ENCODE data around the gene SOCS1. TPM values are rescaled to one million over a fixed set of nuclear protein-coding genes. Genes with fewer than 3 reads are reported as not detected.

Gene SOCS1
- total RNA-seq, 1 donor from 2014 or later: 161 TPM

- H3K9me3 Mint-ChIP-seq: no peaks in the 10 kb centered on the region
- no peak overlapping the region for H3K4me3 Mint-ChIP-seq
- peaks cover 13% of the 10 kb centered on the region for H3K27me3 Mint-ChIP-seq (ENCODE audit: insufficient read depth)
- no peak for DNase-seq (ENCODE audit: low spot score)
- intact Hi-C loops (cut with micrococcal nuclease): no loop called here
- H3K27ac Mint-ChIP-seq: no peak overlapping the region
- H3K4me1 Mint-ChIP-seq (ENCODE audit: low read depth): no peaks in the 10 kb centered on the region
- H3K36me3 Mint-ChIP-seq (ENCODE audit: low read depth): no peaks in the 10 kb centered on the region
These were observed 21.8 kb upstream of the SOCS1 start for GRCh38 chr16:11277607-11278337.

DNA sequence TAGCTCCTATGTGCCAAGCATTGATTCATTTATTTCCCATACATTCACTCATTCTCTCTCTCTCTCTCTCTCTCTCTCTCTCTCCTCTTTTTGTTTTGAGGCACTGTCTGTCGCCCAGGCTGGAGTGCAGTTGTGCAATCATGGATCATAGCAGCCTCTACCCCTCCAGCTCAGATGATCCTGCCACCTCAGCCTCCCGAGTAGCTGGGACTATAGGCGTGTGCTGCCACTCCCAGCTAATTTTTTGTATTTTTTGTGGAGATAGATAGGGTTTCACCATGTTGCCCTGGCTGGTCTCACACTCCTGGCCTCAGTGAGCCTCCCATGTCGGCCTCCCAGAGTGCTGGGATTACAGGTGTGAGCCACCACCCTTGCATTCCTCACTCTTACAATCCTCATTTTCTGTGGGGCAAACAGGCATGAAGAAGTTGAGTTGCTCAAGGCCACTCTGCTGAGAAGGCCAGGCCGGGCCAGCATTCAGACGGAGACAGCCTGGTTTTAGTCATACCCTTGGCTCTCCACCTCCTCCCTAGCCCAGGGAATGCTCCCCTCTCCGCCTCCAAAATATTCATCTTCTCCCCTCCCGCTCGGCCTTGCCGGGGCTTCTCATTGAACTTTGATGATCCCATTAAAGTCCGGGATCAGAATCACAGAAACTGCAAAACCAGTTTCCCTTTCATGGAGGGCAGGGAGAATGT, 21.0 kb upstream of the SOCS1 start:
- Mint-ChIP-seq H3K9me3 (no peaks in the 10 kb centered on the region), H3K36me3 (ENCODE audit: low read depth) (no peaks in the 10 kb centered on the region), H3K27me3 (ENCODE audit: insufficient read depth) (peaks cover 10% of the 10 kb centered on the region), H3K27ac (no peak overlapping the region), H3K4me3 (no peak overlapping the region), H3K4me1 (ENCODE audit: low read depth) (no peaks in the 10 kb centered on the region)
- no peak for DNase-seq (ENCODE audit: low spot score)
- intact Hi-C loops (cut with micrococcal nuclease): no loop called here

DNA sequence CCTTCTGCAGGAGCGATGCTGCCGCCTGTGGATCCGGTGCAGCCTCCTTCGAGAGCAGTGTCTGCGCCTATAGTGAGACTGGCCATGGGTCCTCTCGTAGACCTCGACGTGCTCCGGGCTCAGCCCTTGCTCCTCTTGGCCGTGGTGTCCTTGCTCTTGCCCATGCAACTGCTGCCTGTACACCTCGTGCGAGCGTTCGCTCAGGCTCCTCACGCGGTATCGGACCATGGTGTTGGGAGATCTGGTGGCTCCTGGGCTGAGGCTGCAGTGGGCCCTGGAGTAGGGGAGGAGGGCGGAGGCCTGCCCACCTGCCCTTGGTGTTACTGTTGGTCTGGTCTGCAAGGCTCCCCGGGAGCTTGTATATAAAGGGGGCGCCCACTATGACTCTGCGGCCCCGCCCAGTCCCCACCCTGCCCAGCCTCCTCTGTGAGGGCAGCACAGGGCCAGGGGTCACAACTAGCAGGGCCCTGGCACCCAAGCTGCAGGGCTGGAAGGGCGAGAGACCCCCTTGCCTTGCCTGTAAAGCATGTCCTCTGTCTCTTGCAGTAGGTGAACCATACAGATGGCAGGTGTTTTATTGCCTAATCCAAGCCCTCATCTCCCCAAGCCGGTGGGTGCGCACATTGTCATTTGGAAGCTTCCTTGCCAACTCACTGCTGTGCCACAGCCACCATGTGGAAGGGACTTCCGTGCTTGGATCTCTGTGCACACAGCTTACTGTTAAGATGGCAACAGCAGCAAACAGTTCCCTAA, 20.3 kb upstream of the SOCS1 start, which contains the start of gene PRM2:
TSS of gene PRM2 (minus strand) at position 338 of the 753 bp plus-strand sequence. CDS start at position 228, 110 bp downstream.
- DNase-seq (ENCODE audit: low spot score): no peak
- intact Hi-C loops (cut with micrococcal nuclease): no loop called here
- H3K4me3 Mint-ChIP-seq: no peak within 1 kb of the TSS
- H3K27me3 Mint-ChIP-seq (ENCODE audit: insufficient read depth): peaks cover 8% of the 10 kb centered on the region
- H3K36me3 Mint-ChIP-seq (ENCODE audit: low read depth): no peaks in the 10 kb centered on the region
- no peaks in the 10 kb centered on the region for H3K9me3 Mint-ChIP-seq
- no peaks in the 10 kb centered on the region for H3K4me1 Mint-ChIP-seq (ENCODE audit: low read depth)
- no peak within 1 kb of the TSS for H3K27ac Mint-ChIP-seq

- intact Hi-C loops (cut with micrococcal nuclease): no loop called here
- no peak overlapping the region for H3K27ac Mint-ChIP-seq
- no peak overlapping the region for H3K4me3 Mint-ChIP-seq
- H3K9me3 Mint-ChIP-seq: no peaks in the 10 kb centered on the region
- no peaks in the 10 kb centered on the region for H3K4me1 Mint-ChIP-seq (ENCODE audit: low read depth)
- no peak for DNase-seq (ENCODE audit: low spot score)
- H3K27me3 Mint-ChIP-seq (ENCODE audit: insufficient read depth): peaks cover 6% of the 10 kb centered on the region
- H3K36me3 Mint-ChIP-seq (ENCODE audit: low read depth): no peaks in the 10 kb centered on the region
These were observed 19.0 kb upstream of the SOCS1 start for GRCh38 chr16:11274964-11275363.

DNA sequence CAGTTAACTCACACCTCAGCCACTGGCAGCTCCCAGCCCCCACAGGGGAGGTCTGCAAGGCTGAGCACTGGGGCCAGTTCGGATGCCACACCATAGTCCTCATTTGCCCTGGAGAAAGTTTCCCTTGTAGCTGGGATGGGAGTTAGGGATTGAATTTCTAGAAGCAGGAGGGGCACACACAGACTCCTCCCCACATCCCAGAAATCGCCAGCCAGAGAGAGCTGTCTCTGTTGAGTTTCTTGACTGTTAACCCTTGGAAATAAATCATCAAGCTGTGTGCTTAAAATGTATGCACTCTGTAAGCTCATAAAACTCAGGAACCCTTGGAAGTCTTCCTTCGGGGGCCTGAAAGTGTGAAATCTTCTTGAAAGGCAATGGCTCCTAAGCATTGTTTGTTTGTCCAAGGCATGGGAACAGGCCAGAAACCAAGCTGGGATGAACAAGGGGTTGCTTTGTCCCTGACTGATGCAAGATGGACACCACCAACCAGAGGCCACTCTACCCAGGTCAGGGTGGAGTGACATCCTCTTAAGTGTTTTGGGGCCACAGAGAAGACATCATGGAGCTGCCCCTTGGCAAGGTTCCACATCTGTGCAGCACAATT, 17.8 kb upstream of the SOCS1 start:
- no peak for DNase-seq (ENCODE audit: low spot score)
- intact Hi-C loops (cut with micrococcal nuclease): no loop called here
- H3K27me3 Mint-ChIP-seq (ENCODE audit: insufficient read depth): peaks cover 5% of the 10 kb centered on the region
- no peaks in the 10 kb centered on the region for H3K9me3 Mint-ChIP-seq
- no peak overlapping the region for H3K4me3 Mint-ChIP-seq
- H3K36me3 Mint-ChIP-seq (ENCODE audit: low read depth): no peaks in the 10 kb centered on the region
- no peaks in the 10 kb centered on the region for H3K4me1 Mint-ChIP-seq (ENCODE audit: low read depth)
- H3K27ac Mint-ChIP-seq: no peak overlapping the region

DNA sequence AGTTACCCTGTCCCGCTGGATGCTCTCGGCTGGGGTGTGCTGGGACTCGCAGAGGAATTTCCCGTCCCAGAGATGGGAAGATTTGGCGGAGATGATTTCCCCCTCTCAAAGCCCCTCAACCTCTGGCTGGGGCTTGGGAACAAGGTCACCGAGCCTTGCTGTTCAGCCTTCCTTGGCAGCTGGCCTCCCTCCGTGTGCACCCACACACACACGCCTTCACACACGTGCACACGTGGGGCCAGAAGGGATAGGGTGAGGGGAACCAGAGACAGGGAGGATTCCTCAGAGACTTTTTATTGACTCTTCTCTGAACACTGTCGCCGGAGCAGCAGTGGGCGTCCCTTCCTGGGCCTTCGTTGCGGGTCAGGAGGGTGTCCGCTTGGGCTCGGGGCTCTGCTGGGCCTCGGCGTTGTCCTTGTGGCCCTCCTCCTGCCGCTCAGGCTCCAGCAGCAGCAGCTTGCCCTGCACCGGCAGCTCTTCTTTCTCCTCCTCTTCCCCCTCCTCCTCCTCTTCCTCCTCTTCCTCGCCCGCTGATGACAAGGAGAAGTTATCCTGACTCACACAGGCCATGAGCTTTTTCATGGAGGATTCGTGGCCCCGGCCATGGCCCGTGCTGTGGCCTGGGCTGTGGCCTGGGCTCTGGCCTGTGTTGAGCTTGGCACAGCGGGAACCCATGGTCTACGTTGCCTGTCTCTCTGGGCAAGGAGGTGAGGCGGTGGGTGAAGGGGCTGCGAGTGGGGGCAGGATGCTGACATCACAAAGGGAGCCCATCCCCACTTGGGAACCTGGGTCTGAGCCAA, 17.1 kb upstream of the SOCS1 start, which contains the start of gene PRM3:
TSS of gene PRM3 (minus strand) at position 709 of the 800 bp plus-strand sequence. CDS start at position 675, 34 bp downstream.
- Mint-ChIP-seq H3K36me3 (ENCODE audit: low read depth) (no peaks in the 10 kb centered on the region), H3K27me3 (ENCODE audit: insufficient read depth) (peaks cover 5% of the 10 kb centered on the region), H3K4me1 (ENCODE audit: low read depth) (no peaks in the 10 kb centered on the region), H3K4me3 (no peak within 1 kb of the TSS), H3K27ac (no peak within 1 kb of the TSS), H3K9me3 (no peaks in the 10 kb centered on the region)
- no peak for DNase-seq (ENCODE audit: low spot score)
- intact Hi-C loops (cut with micrococcal nuclease): no loop called here

DNA sequence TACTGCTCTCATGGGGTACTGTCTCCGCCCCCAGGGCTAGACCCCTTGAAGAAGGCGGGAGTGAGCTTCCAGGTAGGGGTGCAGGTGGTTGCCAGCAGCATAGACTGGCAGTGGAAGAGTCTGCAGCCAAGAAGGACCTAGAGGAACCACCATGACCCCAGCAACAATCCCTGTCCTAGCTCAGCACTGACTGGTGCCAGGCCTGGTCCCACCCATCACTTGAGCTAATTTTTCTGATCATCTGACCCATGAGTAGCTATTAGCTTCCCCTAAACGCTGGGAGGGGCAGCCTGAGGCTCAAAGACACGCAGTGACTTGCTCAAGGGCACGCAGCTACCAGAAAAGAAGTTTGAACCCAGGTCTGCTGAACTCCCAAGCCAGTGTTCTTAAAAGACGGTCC, 16.5 kb upstream of the SOCS1 start:
- Mint-ChIP-seq H3K36me3 (ENCODE audit: low read depth) (no peaks in the 10 kb centered on the region), H3K4me1 (ENCODE audit: low read depth) (no peaks in the 10 kb centered on the region), H3K9me3 (no peaks in the 10 kb centered on the region), H3K27me3 (ENCODE audit: insufficient read depth) (peaks cover 7% of the 10 kb centered on the region), H3K27ac (no peak overlapping the region), H3K4me3 (no peak overlapping the region)
- intact Hi-C loops (cut with micrococcal nuclease): no loop called here
- DNase-seq (ENCODE audit: low spot score): no peak

DNA sequence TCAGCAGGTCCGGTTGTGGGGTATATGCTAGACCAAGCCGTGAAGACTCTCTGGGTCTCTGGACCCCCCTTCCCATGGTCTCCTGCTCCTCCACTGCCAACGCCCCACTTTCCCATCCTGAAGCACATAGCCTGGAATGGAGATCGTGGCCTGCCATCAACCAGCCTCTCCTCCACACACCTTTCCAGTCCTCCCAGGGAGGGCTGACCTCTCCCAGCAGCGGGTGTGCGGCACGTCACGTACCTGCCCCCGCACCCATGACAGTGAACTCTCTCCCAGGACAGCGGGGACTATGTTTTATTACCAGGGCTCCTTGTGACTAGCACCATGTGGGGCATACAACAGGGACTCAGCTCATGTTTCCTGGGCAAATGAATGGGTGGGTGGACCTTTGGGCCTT, 15.6 kb upstream of the SOCS1 start:
- H3K27ac Mint-ChIP-seq: no peak overlapping the region
- no peaks in the 10 kb centered on the region for H3K9me3 Mint-ChIP-seq

DNA sequence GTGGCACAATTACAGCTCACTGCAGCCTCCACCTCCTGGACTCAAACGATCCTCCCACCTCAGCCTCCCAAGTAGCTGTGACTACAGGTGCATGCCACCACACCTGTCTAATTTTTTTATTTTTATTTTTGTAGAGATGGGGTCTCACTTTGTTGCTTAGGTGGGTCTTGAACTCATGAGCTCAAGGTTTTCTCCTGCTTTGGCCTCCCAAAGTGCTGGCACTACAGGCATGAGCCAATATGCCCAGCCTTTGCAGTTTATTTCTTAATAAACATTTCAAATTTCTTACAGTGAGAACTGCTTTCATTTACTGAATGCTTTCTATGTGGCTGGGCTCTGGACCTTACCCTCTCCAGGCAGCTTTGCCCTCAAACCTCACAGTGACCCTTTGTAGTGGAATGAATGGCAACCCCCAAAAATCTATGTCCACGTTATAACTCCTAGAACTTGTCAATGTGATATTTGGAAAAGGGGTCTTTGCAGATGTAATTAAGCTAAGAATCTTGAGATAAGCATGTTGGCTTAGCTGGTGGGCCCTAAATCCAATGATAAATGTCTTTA, 14.7 kb upstream of the SOCS1 start:
- Mint-ChIP-seq H3K36me3 (ENCODE audit: low read depth) (no peaks in the 10 kb centered on the region), H3K27ac (no peak overlapping the region), H3K4me3 (no peak overlapping the region), H3K27me3 (ENCODE audit: insufficient read depth) (peaks cover 7% of the 10 kb centered on the region), H3K4me1 (ENCODE audit: low read depth) (no peaks in the 10 kb centered on the region), H3K9me3 (no peaks in the 10 kb centered on the region)
- DNase-seq (ENCODE audit: low spot score): no peak
- intact Hi-C loops (cut with micrococcal nuclease): no loop called here

More for the DNA sequence above, 15.6 kb upstream of the SOCS1 start:
- intact Hi-C loops (cut with micrococcal nuclease): no loop called here
- no peaks in the 10 kb centered on the region for H3K36me3 Mint-ChIP-seq (ENCODE audit: low read depth)
- no peaks in the 10 kb centered on the region for H3K4me1 Mint-ChIP-seq (ENCODE audit: low read depth)
- no peak overlapping the region for H3K4me3 Mint-ChIP-seq
- peaks cover 7% of the 10 kb centered on the region for H3K27me3 Mint-ChIP-seq (ENCODE audit: insufficient read depth)
- DNase-seq (ENCODE audit: low spot score): no peak

- no peak for DNase-seq (ENCODE audit: low spot score)
- H3K36me3 Mint-ChIP-seq (ENCODE audit: low read depth): no peaks in the 10 kb centered on the region
- H3K9me3 Mint-ChIP-seq: no peaks in the 10 kb centered on the region
- no peak within 1 kb of the TSS for H3K27ac Mint-ChIP-seq
- H3K27me3 Mint-ChIP-seq (ENCODE audit: insufficient read depth): peaks cover 7% of the 10 kb centered on the region
- intact Hi-C loops (cut with micrococcal nuclease): no loop called here
- H3K4me1 Mint-ChIP-seq (ENCODE audit: low read depth): peaks cover 11% of the 10 kb centered on the region
- no peak within 1 kb of the TSS for H3K4me3 Mint-ChIP-seq
These were observed 12.9 kb upstream of the SOCS1 start, which contains the start of gene TNP2 for GRCh38 chr16:11268921-11269375. TNP2 (minus strand) TSS chr16:11269325; CDS start chr16:11269262, 63 bp downstream.

DNA sequence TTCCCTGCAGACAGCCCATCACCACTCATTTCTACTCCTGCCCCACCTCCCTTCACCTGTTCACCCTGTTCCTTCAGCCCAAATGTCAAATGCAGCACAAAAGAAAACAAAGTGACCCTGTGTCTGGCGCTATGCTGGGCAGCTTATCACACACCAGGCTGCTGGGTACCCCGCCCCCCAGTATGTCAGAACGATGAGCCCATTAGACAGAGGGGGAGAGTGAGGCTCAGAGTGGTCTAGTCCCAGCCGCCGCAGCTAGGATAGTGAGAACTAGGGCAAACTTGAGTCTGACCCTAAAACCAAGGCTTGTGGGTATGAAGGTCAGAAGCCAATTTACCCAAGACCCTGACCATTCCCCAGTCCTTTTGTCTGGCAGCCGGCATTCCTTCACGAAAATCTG, 9.1 kb upstream of the SOCS1 start:
- DNase-seq (ENCODE audit: low spot score): no peak
- no peaks in the 10 kb centered on the region for H3K9me3 Mint-ChIP-seq

More for the DNA sequence above, 9.1 kb upstream of the SOCS1 start:
- peaks cover 12% of the 10 kb centered on the region for H3K27me3 Mint-ChIP-seq (ENCODE audit: insufficient read depth)
- peaks cover 28% of the 10 kb centered on the region for H3K4me1 Mint-ChIP-seq (ENCODE audit: low read depth)
- intact Hi-C loops (cut with micrococcal nuclease): no loop called here
- no peak overlapping the region for H3K4me3 Mint-ChIP-seq
- no peak overlapping the region for H3K27ac Mint-ChIP-seq
- no peaks in the 10 kb centered on the region for H3K36me3 Mint-ChIP-seq (ENCODE audit: low read depth)

Measured in activated T-helper 1 cell treated with anti-CD3 and anti-CD28 coated beads, Interleukin-12 subunit alpha, Interleukin-12 subunit beta, Interleukin-2, Interleukin-4 antibody, amounts not matched to agents 30 ng/mL and 10 ng/mL and 1 ng/mL, durations not matched to agents 14 hours and 24 hours and 36 hours (primary cell).